ENCODE measurements around the gene PRXL2A. TPM values are rescaled to one million over a fixed set of nuclear protein-coding genes. Genes with fewer than 3 reads are reported as not detected.

PRXL2A gene
- total RNA-seq, 1 experiment from 2014 or later, result 47.1 TPM

DNA sequence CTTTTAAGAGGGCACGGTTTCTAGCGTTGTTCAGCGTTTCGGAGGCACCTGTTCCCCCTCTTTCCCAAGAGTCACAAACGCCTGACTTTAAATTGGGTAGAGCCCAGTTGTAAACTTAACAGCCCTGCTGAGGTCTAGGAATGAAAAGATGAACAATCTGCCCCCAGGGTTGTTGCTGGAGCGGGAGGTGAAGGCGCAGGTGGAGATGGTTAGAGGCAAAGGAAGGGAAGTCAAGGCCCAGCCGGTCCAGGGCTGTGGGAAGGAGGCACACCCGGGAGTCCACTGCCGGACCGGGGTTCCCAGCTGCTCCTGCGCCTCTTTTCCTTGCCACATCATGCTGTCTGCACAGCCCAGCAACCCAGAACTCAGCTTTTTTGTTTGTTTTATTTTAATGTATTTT is 770 bp downstream of the PRXL2A start:
- no peak overlapping the region for H2BK20ac ChIP-seq (ENCODE audit: low read depth, low read length, poor library complexity, severe bottlenecking)
- H2BK5ac ChIP-seq (ENCODE audit: insufficient read length, low read length), result no peak overlapping the region
- H3K36me3 Mint-ChIP-seq (ENCODE audit: insufficient read depth in 1 of 3, low read depth in 3 of 3), result peaks cover 2 to 15% (median 3%) of the 10 kb centered on the region in 3 experiments; a peak in 3 of 7 replicates
- H3K23ac ChIP-seq (ENCODE audit: insufficient read length, low read depth, low read length), result no peak overlapping the region
- H4K8ac ChIP-seq (replicated peaks; ENCODE audit: insufficient read length, low read depth, low read length), result no peak overlapping the region
- no peak overlapping the region for H2BK12ac ChIP-seq (ENCODE audit: insufficient read length, low read depth, low read length)
- no peaks in the 10 kb centered on the region for H3K79me2 ChIP-seq (ENCODE audit: insufficient read depth, low read length)
- TF ChIP-seq, protein P1, sequence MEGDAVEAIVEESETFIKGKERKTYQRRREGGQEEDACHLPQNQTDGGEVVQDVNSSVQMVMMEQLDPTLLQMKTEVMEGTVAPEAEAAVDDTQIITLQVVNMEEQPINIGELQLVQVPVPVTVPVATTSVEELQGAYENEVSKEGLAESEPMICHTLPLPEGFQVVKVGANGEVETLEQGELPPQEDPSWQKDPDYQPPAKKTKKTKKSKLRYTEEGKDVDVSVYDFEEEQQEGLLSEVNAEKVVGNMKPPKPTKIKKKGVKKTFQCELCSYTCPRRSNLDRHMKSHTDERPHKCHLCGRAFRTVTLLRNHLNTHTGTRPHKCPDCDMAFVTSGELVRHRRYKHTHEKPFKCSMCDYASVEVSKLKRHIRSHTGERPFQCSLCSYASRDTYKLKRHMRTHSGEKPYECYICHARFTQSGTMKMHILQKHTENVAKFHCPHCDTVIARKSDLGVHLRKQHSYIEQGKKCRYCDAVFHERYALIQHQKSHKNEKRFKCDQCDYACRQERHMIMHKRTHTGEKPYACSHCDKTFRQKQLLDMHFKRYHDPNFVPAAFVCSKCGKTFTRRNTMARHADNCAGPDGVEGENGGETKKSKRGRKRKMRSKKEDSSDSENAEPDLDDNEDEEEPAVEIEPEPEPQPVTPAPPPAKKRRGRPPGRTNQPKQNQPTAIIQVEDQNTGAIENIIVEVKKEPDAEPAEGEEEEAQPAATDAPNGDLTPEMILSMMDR (conservative IDR thresholded peaks at IDR 0.05), result no peak
- no peak overlapping the region for H3K14ac ChIP-seq (ENCODE audit: insufficient read depth, low read length)
- no peaks in the 10 kb centered on the region for H3K4me1 ChIP-seq (ENCODE audit: insufficient read depth, low read length)
- peak overlapping the region; percentile 57 for H3K4me2 ChIP-seq (ENCODE audit: insufficient read depth, insufficient read length, low read length)
- H2BK15ac ChIP-seq (ENCODE audit: low read depth, low read length), result no peak overlapping the region
- no peaks in the 10 kb centered on the region for H3K9me3 Mint-ChIP-seq
- H3K27me3 Mint-ChIP-seq (ENCODE audit: low read depth), result peaks cover 34% of the 10 kb centered on the region
- H3K56ac ChIP-seq (ENCODE audit: insufficient read length, low read depth, low read length), result no peak overlapping the region
- no peak for DNase-seq
- peaks cover 8% of the 10 kb centered on the region for H3K23me2 ChIP-seq (ENCODE audit: insufficient read length, low read depth, low read length, poor library complexity, severe bottlenecking)
- H3K9me3 ChIP-seq (ENCODE audit: control insufficient read depth, low read depth, low read length), result no peaks in the 10 kb centered on the region
- H3K4ac ChIP-seq (ENCODE audit: low read depth, low read length), result no peak overlapping the region
- H3K27ac Mint-ChIP-seq, result no peak overlapping the region
- H2AFZ ChIP-seq (ENCODE audit: low read length), result no peak overlapping the region
- H2AK5ac ChIP-seq (ENCODE audit: insufficient read length, low read length), result no peak overlapping the region
- no peaks in the 10 kb centered on the region for H3K79me1 ChIP-seq (ENCODE audit: insufficient read depth, low read depth, low read length, poor library complexity, severe bottlenecking)
- H2BK120ac ChIP-seq (ENCODE audit: low read depth, low read length, poor library complexity, severe bottlenecking), result no peak overlapping the region
- no CpG with 5 or more reads among the region's 12 CpGs for WGBS (ENCODE audit: extremely low coverage, insufficient read length, low lambda C conversion rate)
- H3K4me1 Mint-ChIP-seq, result peaks cover 39 to 52% of the 10 kb centered on the region in 2 experiments
- no peak overlapping the region for H4K91ac ChIP-seq (ENCODE audit: insufficient read length, low read depth, low read length)
- H3T11ph ChIP-seq (ENCODE audit: low read length), result no peak overlapping the region
- H3K27ac ChIP-seq (ENCODE audit: insufficient read length, low read depth, low read length), result no peak overlapping the region
- H3K18ac ChIP-seq (ENCODE audit: insufficient read length, low read depth, low read length), result no peak overlapping the region
- no peaks in the 10 kb centered on the region for H4K20me1 ChIP-seq (ENCODE audit: control insufficient read depth, insufficient read depth, insufficient read length)
- H3K9ac ChIP-seq (ENCODE audit: extremely low read depth, insufficient read length, low read length), result peak overlapping the region; percentile 36
- H4K5ac ChIP-seq (ENCODE audit: insufficient read length, low read depth, low read length), result no peak overlapping the region
- H3K27me3 ChIP-seq (ENCODE audit: insufficient read depth, low read length), result peaks cover 4% of the 10 kb centered on the region; the same call in 1 of the 2 replicates
- H3K4me3 Mint-ChIP-seq, result peak overlapping the region; percentile 79 to 88
